ENCODE data around the gene CHURC1. TPM values are rescaled to one million over a fixed set of nuclear protein-coding genes. Genes with fewer than 3 reads are reported as not detected.

Gene CHURC1
- total and polyA plus RNA-seq, 2 donors (not counting 1 experiment from before 2014, with no cell fraction given): 29.7 to 77.1 TPM

- no peaks in the 10 kb centered on the region for H3K9me3 ChIP-seq (ENCODE audit: control extremely low read depth in 1 of 3, control insufficient read depth in 2 of 3, insufficient read depth in 1 of 3, low read length in 2 of 3)
- no peak for DNase-seq
Observed at GRCh38 chr14:64947710-64948611, 33.7 kb downstream of the CHURC1 start.

More at GRCh38 chr14:64947710-64948611, 33.7 kb downstream of the CHURC1 start:
- Histone ChIP-seq H3K4me2 (replicated peaks; ENCODE audit: low read depth, low read length, poor library complexity, severe bottlenecking) (no peak overlapping the region), H3K9ac (ENCODE audit: low read length) (no peak overlapping the region), H3K27me3 (replicated peaks in 1 of 4; ENCODE audit: control extremely low read depth in 1 of 4, control insufficient read depth in 3 of 4, insufficient read depth in 4 of 4, low read length in 3 of 4) (no peaks in the 10 kb centered on the region), H3K4me3 (ENCODE audit: control extremely low read depth in 1 of 5, extremely low read depth in 1 of 5, insufficient read depth in 1 of 5, low read depth in 2 of 5, low read length in 4 of 5) (no peak overlapping the region), H3K4me1 (ENCODE audit: control insufficient read depth in 2 of 2, insufficient read depth in 2 of 2, low read length in 2 of 2) (peaks cover 13 to 18% of the 10 kb centered on the region in 2 donors), H3K27ac (ENCODE audit: low read length in 2 of 2) (no peak overlapping the region), H3K36me3 (replicated peaks in 1 of 2; ENCODE audit: control extremely low read depth in 1 of 2, control insufficient read depth in 1 of 2, extremely low read depth in 1 of 2, insufficient read depth in 2 of 2, low read length in 1 of 2) (no peaks in the 10 kb centered on the region), H2AFZ (ENCODE audit: insufficient read depth, low read depth, low read length, poor library complexity, severe bottlenecking) (no peak overlapping the region), H3K79me2 (ENCODE audit: control insufficient read depth, insufficient read depth, low read length) (no peaks in the 10 kb centered on the region), H4K20me1 (ENCODE audit: control insufficient read depth, insufficient read depth, low read length, poor library complexity, severe bottlenecking) (no peaks in the 10 kb centered on the region)
- intact Hi-C loops (cut with micrococcal nuclease): no loop called here
- ATAC-seq (ENCODE audit: low read depth): no peak
- Mint-ChIP-seq H3K4me3 (no peak overlapping the region), H3K9me3 (ENCODE audit: insufficient read depth) (no peaks in the 10 kb centered on the region), H3K4me1 (peaks cover 28% of the 10 kb centered on the region), H3K27me3 (no peaks in the 10 kb centered on the region), H3K27ac (no peak overlapping the region)
- CTCF ChIA-PET: no interaction called here
- POLR2A ChIA-PET: no interaction called here
- TF ChIP-seq CTCF (IDR thresholded peaks at IDR 0.05) (no peak), EZH2 (IDR thresholded peaks at IDR 0.05; ENCODE audit: borderline replicate concordance, insufficient read depth, low read depth, low read length, poor library complexity, severe bottlenecking) (no peak)
- 97% methylated on average over 25 of the region's 28 CpGs for WGBS (ENCODE audit: insufficient coverage)

Data from B cell (primary cell).